ENCODE data around the gene MAML3. TPM values are rescaled to one million over a fixed set of nuclear protein-coding genes. Genes with fewer than 3 reads are reported as not detected.

MAML3 gene
- total RNA-seq, 2 experiments from 2014 or later, result 2.5 to 2.9 TPM

GRCh38 chr4:140028101-140028500 lies 125.9 kb downstream of the MAML3 start:
- POLR2A ChIA-PET, result no interaction called here
- Histone ChIP-seq H3K4me1 (ENCODE audit: insufficient read depth, low read length) (no peaks in the 10 kb centered on the region), H3K4me3 (ENCODE audit: low read length) (no peak overlapping the region), H3K27ac (ENCODE audit: low read depth in 1 of 2, low read length in 2 of 2) (no peak overlapping the region), H3K9me3 (ENCODE audit: control insufficient read depth in 1 of 2, insufficient read depth in 1 of 2, low read length in 2 of 2) (no peaks in the 10 kb centered on the region), H3K36me3 (ENCODE audit: insufficient read depth, low read length) (no peaks in the 10 kb centered on the region), H3K27me3 (ENCODE audit: control insufficient read depth in 1 of 2, insufficient read depth in 2 of 2, low read length in 2 of 2) (peaks cover 0 to 5% of the 10 kb centered on the region in 2 experiments)
- Mint-ChIP-seq H3K27me3 (no peaks in the 10 kb centered on the region), H3K9me3 (no peaks in the 10 kb centered on the region), H3K36me3 (ENCODE audit: low read depth) (no peaks in the 10 kb centered on the region), H3K4me3 (no peak overlapping the region), H3K4me1 (ENCODE audit: low read depth) (no peaks in the 10 kb centered on the region), H3K27ac (no peak overlapping the region)
- CTCF ChIA-PET, result no interaction called here
- no peak for ATAC-seq (ENCODE audit: poor library complexity)
- DNase-seq, result no peak
- TF ChIP-seq CTCF (IDR thresholded peaks at IDR 0.05), result no peak
- intact Hi-C loops (cut with DNase I, micrococcal nuclease), result no loop called here

GRCh38 chr4:140027101-140027500 lies 126.9 kb downstream of the MAML3 start:
- Mint-ChIP-seq H3K27ac (no peak overlapping the region), H3K9me3 (no peaks in the 10 kb centered on the region), H3K4me3 (no peak overlapping the region), H3K27me3 (no peaks in the 10 kb centered on the region), H3K4me1 (ENCODE audit: low read depth) (no peaks in the 10 kb centered on the region), H3K36me3 (ENCODE audit: low read depth) (no peaks in the 10 kb centered on the region)
- Histone ChIP-seq H3K27me3 (ENCODE audit: control insufficient read depth in 1 of 2, insufficient read depth in 2 of 2, low read length in 2 of 2) (peaks cover 0 to 5% of the 10 kb centered on the region in 2 experiments), H3K36me3 (ENCODE audit: insufficient read depth, low read length) (no peaks in the 10 kb centered on the region), H3K9me3 (ENCODE audit: control insufficient read depth in 1 of 2, insufficient read depth in 1 of 2, low read length in 2 of 2) (no peaks in the 10 kb centered on the region), H3K4me3 (ENCODE audit: low read length) (no peak overlapping the region), H3K27ac (ENCODE audit: low read depth in 1 of 2, low read length in 2 of 2) (no peak overlapping the region), H3K4me1 (ENCODE audit: insufficient read depth, low read length) (no peaks in the 10 kb centered on the region)
- POLR2A ChIA-PET, result no interaction called here
- DNase-seq, result no peak
- intact Hi-C loops (cut with DNase I, micrococcal nuclease), result no loop called here
- TF ChIP-seq CTCF (IDR thresholded peaks at IDR 0.05), result no peak
- ATAC-seq (ENCODE audit: poor library complexity), result no peak
- CTCF ChIA-PET, result interaction anchor here (0.6 kb wide), 1 partner anchor 155 kb away, joined by 4 read pairs; no protein-coding TSS in a partner anchor

GRCh38 chr4:140025470-140025869 lies 128.5 kb downstream of the MAML3 start:
- Mint-ChIP-seq H3K27ac (no peak overlapping the region), H3K9me3 (no peaks in the 10 kb centered on the region), H3K4me1 (ENCODE audit: low read depth) (no peaks in the 10 kb centered on the region), H3K27me3 (no peaks in the 10 kb centered on the region), H3K36me3 (ENCODE audit: low read depth) (no peaks in the 10 kb centered on the region), H3K4me3 (no peak overlapping the region)
- H3K36me3 ChIP-seq (ENCODE audit: insufficient read depth, low read length), result no peaks in the 10 kb centered on the region
- intact Hi-C loops (cut with DNase I, micrococcal nuclease), result no loop called here
- no peaks in the 10 kb centered on the region for H3K9me3 ChIP-seq (ENCODE audit: control insufficient read depth in 1 of 2, insufficient read depth in 1 of 2, low read length in 2 of 2)
- ATAC-seq (ENCODE audit: poor library complexity) (no peak), DNase-seq (no peak)
- H3K27me3 ChIP-seq (ENCODE audit: control insufficient read depth in 1 of 2, insufficient read depth in 2 of 2, low read length in 2 of 2), result peaks cover 0 to 5% of the 10 kb centered on the region in 2 experiments
- no peak overlapping the region for H3K4me3 ChIP-seq (ENCODE audit: low read length)
- ChIA-PET POLR2A (no interaction called here), CTCF (no interaction called here)
- no peak for TF ChIP-seq CTCF (IDR thresholded peaks at IDR 0.05)
- H3K27ac ChIP-seq (ENCODE audit: low read depth in 1 of 2, low read length in 2 of 2), result no peak overlapping the region
- no peaks in the 10 kb centered on the region for H3K4me1 ChIP-seq (ENCODE audit: insufficient read depth, low read length)

Data from CD4-positive, alpha-beta T cell (primary cell).